CD14-positive monocyte (primary cell): Measurements from ENCODE around the gene CD3D. TPM values are rescaled to one million over a fixed set of nuclear protein-coding genes. Genes with fewer than 3 reads are reported as not detected.
A peak's percentile ranks its signal among the peaks of the same experiment; 100 is the strongest.

ENCODE experiments used
- DNase-seq, 3 donors: peaks; one replicate each; pipeline ENCODE4 v3.0.0-alpha.2; 2011 to 2022
- H2AFZ ChIP-seq: 2 replicates; pipeline ENCODE4 v1.6.0; 2012; ENCODE audit warnings: mild to moderate bottlenecking, low read depth, low read length, inconsistent platforms; ENCODE audit not compliant: insufficient read depth, poor library complexity, severe bottlenecking
- H3K27ac ChIP-seq, 2 donors: 1 replicate in 1 of 2; 2 replicates in 1 of 2; pipeline ENCODE4 v1.5.1; 2012 to 2013; ENCODE audit warnings: low read length in 2 of 2, control low read depth in 1 of 2, inconsistent platforms in 1 of 2, low read depth in 1 of 2, mild to moderate bottlenecking in 1 of 2
- H3K27me3 ChIP-seq, 2 donors: one replicate each; pipeline versions ENCODE4 v1.6.0 to v1.6.1; 2011 to 2013; ENCODE audit warnings: low read length in 2 of 2; ENCODE audit not compliant: control insufficient read depth in 2 of 2, insufficient read depth in 2 of 2
- H3K36me3 ChIP-seq, 2 donors: replicated peaks in 1 of 2; 1 replicate in 1 of 2; 2 replicates in 1 of 2; pipeline versions ENCODE4 v1.5.1 to v1.6.1; 2012 to 2013; ENCODE audit warnings: low read length in 2 of 2, control low read depth in 1 of 2, inconsistent platforms in 1 of 2, mild to moderate bottlenecking in 1 of 2; ENCODE audit not compliant: insufficient read depth in 2 of 2, control insufficient read depth in 1 of 2
- H3K4me1 ChIP-seq, 2 donors: 1 replicate in 1 of 2; 2 replicates in 1 of 2; pipeline versions ENCODE4 v1.5.1 to v1.6.1; 2012 to 2013; ENCODE audit warnings: low read length in 2 of 2, control low read depth in 1 of 2, inconsistent platforms in 1 of 2, mild to moderate bottlenecking in 1 of 2, moderate library complexity in 1 of 2; ENCODE audit not compliant: insufficient read depth in 2 of 2, control insufficient read depth in 1 of 2
- H3K4me2 ChIP-seq: replicated peaks from 2 replicates; pipeline ENCODE3; 2012; ENCODE audit warnings: low read length, moderate library complexity, mild to moderate bottlenecking; ENCODE audit not compliant: poor library complexity, severe bottlenecking; ENCODE audit errors: extremely low read depth
- H3K4me3 ChIP-seq, 3 experiments: fragments of 200-600 bp in 1 of 3; sonication (generic) in 1 of 3; replicated peaks in 1 of 3; 1 replicate in 2 of 3; 2 replicates in 1 of 3; pipeline ENCODE4 v1.5.1; 2011 to 2013; ENCODE audit warnings: low read length in 3 of 3, mild to moderate bottlenecking in 3 of 3, control low read depth in 2 of 3, low read depth in 2 of 3, inconsistent platforms in 1 of 3, moderate library complexity in 1 of 3
- H3K79me2 ChIP-seq: 2 replicates; pipeline ENCODE4 v1.6.0; 2012; ENCODE audit warnings: mild to moderate bottlenecking, control low read depth, inconsistent platforms, low read length, moderate library complexity; ENCODE audit not compliant: insufficient read depth
- H3K9ac ChIP-seq: 2 replicates; pipeline ENCODE4 v1.6.0; 2017; ENCODE audit warnings: low read length, mild to moderate bottlenecking; ENCODE audit not compliant: insufficient read depth, poor library complexity, severe bottlenecking
- H3K9me3 ChIP-seq, 2 donors: replicated peaks in 1 of 2; 1 replicate in 1 of 2; 2 replicates in 1 of 2; pipeline versions ENCODE4 v1.5.1 to v1.6.1; 2012 to 2013; ENCODE audit warnings: low read length in 2 of 2, control low read depth in 1 of 2; ENCODE audit not compliant: control insufficient read depth in 1 of 2, insufficient read depth in 1 of 2
- H4K20me1 ChIP-seq: 2 replicates; pipeline ENCODE4 v1.6.0; 2012; ENCODE audit warnings: mild to moderate bottlenecking, low read length, control low read depth, moderate library complexity; ENCODE audit not compliant: insufficient read depth
- H3K27ac Mint-ChIP-seq, 7 donors: one replicate each; pipeline ENCODE4 v1.8.0; 2020; ENCODE audit warnings: mild to moderate bottlenecking in 7 of 7, mixed read lengths in 7 of 7, moderate library complexity in 6 of 7, inconsistent platforms in 2 of 7
- H3K27me3 Mint-ChIP-seq, 3 donors: one replicate each; pipeline ENCODE4 v1.8.0; 2021 to 2022; ENCODE audit warnings: low read depth in 3 of 3, mild to moderate bottlenecking in 3 of 3, mixed read lengths in 3 of 3, moderate library complexity in 3 of 3, inconsistent platforms in 1 of 3
- H3K36me3 Mint-ChIP-seq, 2 donors: one replicate each; pipeline ENCODE4 v1.8.0; 2020; ENCODE audit warnings: mixed read lengths in 2 of 2, inconsistent platforms in 1 of 2, mild to moderate bottlenecking in 1 of 2
- H3K4me1 Mint-ChIP-seq: one replicate; pipeline ENCODE4 v1.8.0; 2020; ENCODE audit warnings: mild to moderate bottlenecking, mixed read lengths
- H3K4me3 Mint-ChIP-seq, 2 donors: one replicate each; pipeline ENCODE4 v1.8.0; 2020; ENCODE audit warnings: mild to moderate bottlenecking in 2 of 2, mixed read lengths in 2 of 2, moderate library complexity in 1 of 2
- H3K9me3 Mint-ChIP-seq, 7 donors: one replicate each; pipeline ENCODE4 v1.8.0; 2020 to 2022; ENCODE audit warnings: mixed read lengths in 7 of 7, mild to moderate bottlenecking in 6 of 7, moderate library complexity in 6 of 7, inconsistent platforms in 2 of 7
- CTCF ChIP-seq: fragments of 200-600 bp; IDR thresholded peaks from one replicate; pipeline ENCODE4 v1.8.0; 2022; ENCODE audit warnings: antibody characterized with exemption, mild to moderate bottlenecking
- WGBS: methylation state at CpG from one replicate; pipeline ENCODE4 v1.1.5; 2013; ENCODE audit warnings: missing lambda C conversion rate; ENCODE audit not compliant: insufficient coverage; 5-methylcytosine and 5-hydroxymethylcytosine counted together
- intact Hi-C, 2 donors: fragments of 100-400 bp; cut with micrococcal nuclease; formaldehyde crosslinking; loops; one replicate each; pipeline versions ENCODE4 v1.15.0 to v1.15.1; 2023
- polyA plus RNA-seq, 3 donors: library from polyadenylated mRNA; depleted of rRNA in 1 of 3; unstranded in 2 of 3; stranded (reverse) in 1 of 3; fragments of 300-500 nt in 2 of 3; fragments of >200 nt in 1 of 3; fragmentation: Illumina TruSeq in 2 of 3; gene quantifications; 1 replicate in 2 of 3; 2 replicates in 1 of 3; pipeline ENCODE4 v1.2.3, GENCODE V29; 2012 to 2021

Gene CD3D
- polyA plus RNA-seq, 3 donors = 2.2 to 3.1 TPM; not detected in 1

GRCh38 chr11:118314988-118315411 is 27.5 kb downstream of the CD3D start:
- Histone ChIP-seq H3K36me3 (no peaks in the 10 kb centered on the region), H2AFZ (peak overlapping the region; percentile 47), H3K9me3 (no peaks in the 10 kb centered on the region), H3K4me2 (no peak overlapping the region), H3K4me1 (peaks cover 50 to 51% of the 10 kb centered on the region in 2 donors), H3K4me3 (no peak overlapping the region), H3K79me2 (no peaks in the 10 kb centered on the region), H3K27me3 (no peaks in the 10 kb centered on the region), H3K9ac (no peak overlapping the region), H4K20me1 (no peaks in the 10 kb centered on the region), H3K27ac (no peak overlapping the region)
- H3K36me3 Mint-ChIP-seq = no peaks in the 10 kb centered on the region
- TF ChIP-seq CTCF = no peak
- H3K4me3 Mint-ChIP-seq = peak overlapping the region in 1 of 2 donors; percentile 57
- H3K27me3 Mint-ChIP-seq = peaks cover 0 to 4% (median 0%) of the 10 kb centered on the region in 3 donors
- H3K9me3 Mint-ChIP-seq = peaks cover 0 to 4% (median 2%) of the 10 kb centered on the region in 7 donors
- 100% methylated on average over 1 of the region's 7 CpGs for WGBS
- peaks cover 50% of the 10 kb centered on the region for H3K4me1 Mint-ChIP-seq
- H3K27ac Mint-ChIP-seq = peak overlapping the region in 2 of 7 donors; percentile 78 to 80
- intact Hi-C loops = no loop called here
- DNase-seq = no peak

GRCh38 chr11:118313242-118313641 is 29.3 kb downstream of the CD3D start:
- DNase-seq = no peak
- H3K36me3 ChIP-seq = no peaks in the 10 kb centered on the region
- Mint-ChIP-seq H3K4me1 (peaks cover 32% of the 10 kb centered on the region), H3K36me3 (no peaks in the 10 kb centered on the region), H3K27ac (no peak overlapping the region), H3K4me3 (no peak overlapping the region), H3K9me3 (peaks cover 0 to 4% (median 0%) of the 10 kb centered on the region in 7 donors), H3K27me3 (peaks cover 0 to 4% (median 3%) of the 10 kb centered on the region in 3 donors)
- H3K27ac ChIP-seq = no peak overlapping the region
- peaks cover 32 to 34% of the 10 kb centered on the region in 2 donors for H3K4me1 ChIP-seq
- no peak overlapping the region for H2AFZ ChIP-seq
- intact Hi-C loops = no loop called here
- no peak for TF ChIP-seq CTCF
- WGBS = no CpG with 5 or more reads among the region's 4 CpGs
- no peaks in the 10 kb centered on the region for H3K79me2 ChIP-seq
- no peaks in the 10 kb centered on the region for H3K27me3 ChIP-seq
- no peaks in the 10 kb centered on the region for H4K20me1 ChIP-seq
- no peak overlapping the region for H3K4me2 ChIP-seq
- H3K4me3 ChIP-seq = no peak overlapping the region
- H3K9ac ChIP-seq = no peak overlapping the region
- no peaks in the 10 kb centered on the region for H3K9me3 ChIP-seq
